Myocyte (in vitro differentiated cells): ENCODE results near the gene ZNF428. TPM values are rescaled to one million over a fixed set of nuclear protein-coding genes. Genes with fewer than 3 reads are reported as not detected.
"Not testable (repeated sequence)": the region's sequence is repeated elsewhere in the genome, so short reads cannot be mapped to it uniquely, and the experiment has no call there.

Experiments used
- DNase-seq: peaks from one replicate; pipeline ENCODE4 v3.0.0-alpha.2; 2012; ENCODE audit warnings: low read depth
- total RNA-seq: library from RNA; depleted of rRNA; stranded (reverse); fragments of >200 nt; gene quantifications from 2 replicates; pipeline ENCODE4 v1.2.3, GENCODE V29; 2014

Gene ZNF428
- total RNA-seq, 1 donor from 2014 or later, result 52.6 TPM

- DNase-seq, result peak; percentile 50
These were observed 24.5 kb downstream of the ZNF428 start for GRCh38 chr19:43594710-43595604.

- DNase-seq, result no peak
These were observed 25.2 kb downstream of the ZNF428 start for GRCh38 chr19:43594081-43594697.

GRCh38 chr19:43592800-43593350 is 26.6 kb downstream of the ZNF428 start:
- no peak for DNase-seq

GRCh38 chr19:43591904-43592772 is 27.3 kb downstream of the ZNF428 start:
- DNase-seq, result no peak

GRCh38 chr19:43589678-43590077 is 29.8 kb downstream of the ZNF428 start:
- no peak for DNase-seq

GRCh38 chr19:43589277-43589676 is 30.2 kb downstream of the ZNF428 start:
- no peak for DNase-seq

- not testable (repeated sequence) for DNase-seq
These were observed 32.4 kb downstream of the ZNF428 start for GRCh38 chr19:43587029-43587428.

- no peak for DNase-seq
These were observed 33.1 kb downstream of the ZNF428 start for GRCh38 chr19:43586346-43586745.

- DNase-seq, result no peak
These were observed 34.9 kb downstream of the ZNF428 start for GRCh38 chr19:43584484-43584883.

- DNase-seq, result no peak
These were observed 36.9 kb downstream of the ZNF428 start for GRCh38 chr19:43582495-43582894.

GRCh38 chr19:43581467-43581866 is 38.0 kb downstream of the ZNF428 start:
- no peak for DNase-seq

GRCh38 chr19:43578787-43579186 is 40.6 kb downstream of the ZNF428 start:
- no peak for DNase-seq

- DNase-seq, result no peak
These were observed 43.2 kb downstream of the ZNF428 start for GRCh38 chr19:43575955-43576878.

GRCh38 chr19:43575156-43575950 is 44.1 kb downstream of the ZNF428 start, which contains the start of the genes PINLYP and XRCC1:
PINLYP (plus strand) TSS chr19:43575801; CDS start chr19:43577192, 1,391 bp downstream.
XRCC1 (minus strand) TSS chr19:43575527; CDS start chr19:43575458, 69 bp downstream.
- DNase-seq, result peak; percentile 99

- peak; percentile 37 for DNase-seq
These were observed 44.8 kb downstream of the ZNF428 start for GRCh38 chr19:43574424-43575155.

- no peak for DNase-seq
These were observed 47.2 kb downstream of the ZNF428 start for GRCh38 chr19:43572171-43572588.

- DNase-seq, result peak; percentile 32
These were observed 49.1 kb downstream of the ZNF428 start for GRCh38 chr19:43570174-43570791.

- no peak for DNase-seq
These were observed 49.8 kb downstream of the ZNF428 start for GRCh38 chr19:43569657-43570056.
